ENCODE measurements around the gene NT5C3A.
"Not testable (repeated sequence)": the region's sequence is repeated elsewhere in the genome, so short reads cannot be mapped to it uniquely, and the experiment has no call there.

NT5C3A gene

DNA sequence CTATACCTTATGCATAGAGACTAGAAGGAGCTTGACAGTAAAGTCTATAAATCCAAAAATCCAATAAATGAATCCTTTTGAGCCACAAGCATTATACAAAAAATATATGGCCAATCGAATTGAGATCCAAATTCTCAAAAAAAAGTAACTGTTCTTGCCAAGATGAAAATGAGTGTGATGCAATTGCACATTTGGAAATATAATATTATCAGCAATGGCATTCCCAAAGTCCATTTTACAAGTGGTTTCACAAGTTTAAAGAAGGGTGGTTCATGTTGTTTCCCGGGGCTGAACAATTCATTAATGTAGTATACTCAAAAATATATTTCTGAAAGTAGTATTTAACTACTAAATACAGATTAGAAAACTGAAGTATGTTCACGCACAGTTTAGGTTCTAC is 39.3 kb upstream of the NT5C3A start:
- no peak for DNase-seq (ENCODE audit: extremely low read depth, low read depth)
- TF ChIP-seq, protein P1, sequence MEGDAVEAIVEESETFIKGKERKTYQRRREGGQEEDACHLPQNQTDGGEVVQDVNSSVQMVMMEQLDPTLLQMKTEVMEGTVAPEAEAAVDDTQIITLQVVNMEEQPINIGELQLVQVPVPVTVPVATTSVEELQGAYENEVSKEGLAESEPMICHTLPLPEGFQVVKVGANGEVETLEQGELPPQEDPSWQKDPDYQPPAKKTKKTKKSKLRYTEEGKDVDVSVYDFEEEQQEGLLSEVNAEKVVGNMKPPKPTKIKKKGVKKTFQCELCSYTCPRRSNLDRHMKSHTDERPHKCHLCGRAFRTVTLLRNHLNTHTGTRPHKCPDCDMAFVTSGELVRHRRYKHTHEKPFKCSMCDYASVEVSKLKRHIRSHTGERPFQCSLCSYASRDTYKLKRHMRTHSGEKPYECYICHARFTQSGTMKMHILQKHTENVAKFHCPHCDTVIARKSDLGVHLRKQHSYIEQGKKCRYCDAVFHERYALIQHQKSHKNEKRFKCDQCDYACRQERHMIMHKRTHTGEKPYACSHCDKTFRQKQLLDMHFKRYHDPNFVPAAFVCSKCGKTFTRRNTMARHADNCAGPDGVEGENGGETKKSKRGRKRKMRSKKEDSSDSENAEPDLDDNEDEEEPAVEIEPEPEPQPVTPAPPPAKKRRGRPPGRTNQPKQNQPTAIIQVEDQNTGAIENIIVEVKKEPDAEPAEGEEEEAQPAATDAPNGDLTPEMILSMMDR (IDR thresholded peaks at IDR 0.05; ENCODE audit: low read depth, low read length): no peak

DNA sequence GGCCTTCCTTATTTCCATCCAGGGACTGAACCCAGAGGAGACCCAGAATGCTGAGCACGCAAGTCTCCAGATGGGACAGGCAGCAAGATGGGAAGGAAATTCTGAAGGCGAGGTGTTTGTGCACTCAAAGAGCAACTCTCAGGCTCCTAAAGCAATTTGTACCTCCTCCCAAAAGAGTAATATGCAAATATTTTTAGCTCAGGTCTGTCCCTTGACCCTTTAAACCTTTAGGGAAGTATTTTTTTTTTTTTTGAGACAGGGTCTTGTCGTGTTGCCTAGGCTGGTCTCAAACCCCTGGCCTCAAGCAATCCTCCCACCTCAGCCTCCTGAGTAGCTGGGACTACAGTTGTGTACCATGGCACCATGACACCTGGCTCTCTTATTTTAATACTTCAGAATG is 38.2 kb upstream of the NT5C3A start:
- DNase-seq (ENCODE audit: extremely low read depth, low read depth): no peak
- TF ChIP-seq, protein P1 (IDR thresholded peaks at IDR 0.05; ENCODE audit: low read depth, low read length): no peak

DNA sequence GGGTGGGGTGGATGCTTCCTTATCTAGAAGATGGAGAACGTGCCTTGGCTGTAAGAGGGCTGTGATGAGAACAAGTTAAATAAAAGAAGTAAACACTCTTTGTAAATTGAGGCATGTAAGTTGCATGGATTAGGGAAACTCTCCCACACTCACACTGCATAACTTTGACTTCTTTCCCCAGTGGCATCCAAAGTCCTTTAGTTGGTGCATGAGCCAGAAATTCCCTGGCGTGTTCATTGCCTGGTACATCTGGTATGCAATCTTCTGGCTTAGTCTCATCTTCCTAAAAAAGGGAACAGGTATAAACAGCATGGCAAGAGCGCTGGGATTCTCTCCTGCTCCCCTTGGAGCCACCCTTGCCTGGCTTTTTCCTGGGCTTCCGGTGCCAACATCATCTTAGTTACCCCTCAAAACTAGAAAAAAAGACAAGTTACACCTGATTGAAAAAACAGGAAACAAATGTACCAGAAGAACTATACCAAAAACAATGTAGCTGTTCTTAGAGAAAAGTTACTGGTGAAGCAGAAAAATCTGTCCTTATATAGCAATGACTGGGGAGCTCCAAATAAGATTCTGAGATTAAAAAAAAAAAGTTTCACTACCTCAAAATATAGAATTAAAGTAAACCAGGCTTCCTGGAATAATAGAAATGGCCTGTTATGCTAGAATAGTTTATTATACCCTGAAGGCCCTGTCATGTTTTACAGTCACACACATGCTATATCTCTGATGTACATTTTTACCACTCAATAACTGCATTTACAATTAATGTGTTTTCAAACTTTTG is 36.8 kb upstream of the NT5C3A start:
- TF ChIP-seq, protein P1 (IDR thresholded peaks at IDR 0.05; ENCODE audit: low read depth, low read length): no peak
- DNase-seq (ENCODE audit: extremely low read depth, low read depth): no peak

DNA sequence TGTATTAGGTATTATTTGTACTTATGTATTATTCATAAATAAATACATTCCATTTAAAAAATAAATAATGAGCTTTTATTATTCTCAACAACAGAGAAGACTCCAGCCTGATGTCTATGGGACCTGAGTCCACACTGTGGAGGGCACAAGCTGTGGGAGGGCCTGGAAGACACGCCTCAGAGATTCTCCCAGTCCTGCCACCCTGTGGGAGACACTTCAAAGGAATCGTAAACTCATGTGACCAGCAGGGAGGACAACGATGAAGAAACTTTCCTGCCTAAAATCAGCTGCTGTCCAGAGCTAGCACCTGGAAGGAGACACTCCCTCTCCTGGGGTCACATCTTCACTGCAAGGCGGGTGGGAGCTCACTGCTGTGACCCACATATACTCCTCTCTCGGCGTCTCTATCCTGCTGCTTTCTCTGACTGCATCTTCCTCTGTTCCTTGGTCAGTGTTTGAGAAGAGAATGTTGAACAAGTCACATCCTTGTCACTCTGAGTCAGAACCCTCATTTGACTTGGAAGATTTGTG is 32.2 kb upstream of the NT5C3A start:
- not testable (repeated sequence) for DNase-seq (ENCODE audit: extremely low read depth, low read depth)

DNA sequence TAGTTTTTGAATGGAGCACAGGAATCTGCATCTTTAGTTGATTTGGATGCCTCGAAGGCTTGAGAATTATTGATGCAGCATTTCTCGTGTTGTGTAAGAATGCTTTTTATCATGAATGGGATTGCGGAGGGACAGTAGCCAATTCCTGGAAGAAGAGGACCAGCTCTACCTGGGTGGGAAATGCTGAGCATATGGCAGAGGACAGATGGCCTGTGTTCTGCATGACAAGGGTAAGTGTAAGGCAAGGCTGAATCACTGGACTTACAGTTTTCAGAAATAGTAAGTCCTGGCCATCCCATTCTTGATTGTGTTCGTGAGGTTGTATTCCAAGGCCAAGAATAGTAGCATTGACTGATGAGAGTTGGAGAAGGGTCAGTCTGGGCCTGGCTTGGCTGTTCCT is 30.7 kb upstream of the NT5C3A start:
- TF ChIP-seq, protein P1 (IDR thresholded peaks at IDR 0.05; ENCODE audit: low read depth, low read length): no peak
- DNase-seq (ENCODE audit: extremely low read depth, low read depth): no peak

DNA sequence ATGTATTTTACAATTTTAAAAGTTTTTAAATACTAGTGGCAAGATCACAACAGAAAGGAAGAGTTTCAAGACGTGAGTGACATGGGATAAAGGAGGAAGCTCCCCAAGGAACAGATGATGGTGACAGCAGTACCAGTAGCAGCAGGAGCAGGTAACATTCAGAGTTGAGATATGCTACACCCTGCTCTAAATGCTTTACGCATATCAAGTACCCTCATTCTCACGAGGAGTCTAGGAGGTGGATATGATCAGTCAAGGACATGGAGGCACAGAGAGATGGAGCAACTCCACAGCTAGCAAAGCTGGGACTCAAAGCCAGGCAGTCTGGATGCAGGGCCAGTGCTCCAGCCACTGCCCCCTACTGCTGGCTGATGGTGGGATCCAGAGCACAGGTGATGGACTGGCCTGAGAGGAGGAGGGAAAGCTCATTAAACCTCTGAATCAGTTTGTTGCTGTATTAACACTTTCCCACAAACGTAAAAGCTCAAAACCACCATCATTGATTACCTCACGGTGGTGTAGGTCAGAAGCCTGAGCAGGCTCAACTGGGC is 29.1 kb upstream of the NT5C3A start:
- TF ChIP-seq, protein P1 (IDR thresholded peaks at IDR 0.05; ENCODE audit: low read depth, low read length): no peak
- no peak for DNase-seq (ENCODE audit: extremely low read depth, low read depth)

DNA sequence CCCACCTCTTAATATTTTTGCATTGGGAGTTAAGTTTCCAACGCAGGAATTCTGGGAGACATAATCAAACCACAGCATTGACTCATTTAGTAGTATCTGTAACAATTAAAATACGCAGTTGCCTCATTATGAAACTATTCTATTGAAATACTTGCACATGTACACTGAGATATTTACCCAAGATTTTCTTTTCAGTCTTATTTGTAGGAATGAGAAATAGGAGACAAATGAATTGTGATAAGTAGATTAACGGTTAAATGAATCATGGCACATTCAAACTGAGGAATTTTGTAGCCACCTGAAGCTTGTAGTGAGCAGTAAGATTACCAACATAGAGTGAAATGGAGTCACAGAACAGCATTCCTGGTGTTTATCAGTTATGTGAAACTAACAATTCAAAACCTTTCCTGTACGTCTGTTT is 28.5 kb upstream of the NT5C3A start:
- no peak for DNase-seq (ENCODE audit: extremely low read depth, low read depth)
- TF ChIP-seq, protein P1 (IDR thresholded peaks at IDR 0.05; ENCODE audit: low read depth, low read length): no peak

Measured in AG09319 (cell line).